GM12878 (cell line): ENCODE measurements around the gene GPRC5D. TPM values are rescaled to one million over a fixed set of nuclear protein-coding genes. Genes with fewer than 3 reads are reported as not detected.

Experiments used
- ATAC-seq: fragments of 200-7000 bp; cut with Tn5 transposase; 3 replicates; pipeline ENCODE4 v1.9.1; 2020; ENCODE audit warnings: mild to moderate bottlenecking, moderate library complexity
- BruUV-seq: library from RNA; stranded (reverse); fragments of 400-500 nt; replicated peaks from 2 replicates; lab custom pipeline; 2021; lab: Mats Ljungman, UMichigan
- CTCF ChIA-PET: fragments of 300-600 bp; sonication (Branson Sonifier 250); formaldehyde crosslinking; extraction: SDS; loops from one replicate; lab custom pipeline; 2021; ENCODE audit warnings: inconsistent platforms; lab: Yijun Ruan, JAX
- POLR2A ChIA-PET: fragments of 350-600 bp; formaldehyde crosslinking; extraction: SDS; loops from one replicate; lab custom pipeline; 2021; ENCODE audit warnings: inconsistent platforms; lab: Charles Lee
- RAD21 ChIA-PET: fragments of 300-600 bp; sonication (Branson Sonifier 250); formaldehyde crosslinking; loops from one replicate; lab custom pipeline; 2023; ENCODE audit warnings: antibody characterized with exemption; ENCODE audit not compliant: unreplicated experiment; lab: Charles Lee
- SMC1A ChIA-PET: fragments of 300-600 bp; sonication (Branson Sonifier 250); formaldehyde crosslinking; loops from one replicate; lab custom pipeline; 2023; ENCODE audit not compliant: unreplicated experiment, uncharacterized antibody; lab: Charles Lee
- DNase-seq: peaks from one replicate; pipeline ENCODE4 v3.0.0-alpha.2; 2011; ENCODE audit warnings: low read depth, low spot score
- FAIRE-seq: peaks from 3 replicates; lab custom pipeline; 2011; peaks lifted over from hg19 to GRCh38; lab: Jason Lieb, UNC
- H2AFZ ChIP-seq: 2 replicates; pipeline ENCODE4 v1.6.0; 2011; ENCODE audit warnings: low read depth, low read length, control low read depth; ENCODE audit not compliant: control insufficient read depth
- H3K27ac ChIP-seq: 2 replicates; pipeline ENCODE4 v1.5.1; 2011; ENCODE audit warnings: control low read depth; ENCODE audit not compliant: control insufficient read depth, insufficient read depth
- H3K27me3 ChIP-seq, 2 experiments: replicated peaks in 1 of 2; 2 replicates each; pipeline versions ENCODE4 v1.6.0 to v1.6.1; 2011; ENCODE audit warnings: low read length in 1 of 2; ENCODE audit not compliant: control insufficient read depth in 2 of 2, insufficient read depth in 2 of 2
- H3K36me3 ChIP-seq, 2 experiments: 2 replicates each; pipeline ENCODE4 v1.5.1; 2011; ENCODE audit warnings: low read length in 1 of 2; ENCODE audit not compliant: control insufficient read depth in 2 of 2, insufficient read depth in 2 of 2
- H3K4me1 ChIP-seq: 2 replicates; pipeline ENCODE4 v1.6.1; 2011; ENCODE audit warnings: mild to moderate bottlenecking, low read length, moderate library complexity, mixed read lengths; ENCODE audit not compliant: control insufficient read depth, insufficient read depth
- H3K4me2 ChIP-seq: 2 replicates; pipeline ENCODE4 v1.6.0; 2011; ENCODE audit warnings: control low read depth; ENCODE audit not compliant: control insufficient read depth, insufficient read depth
- H3K4me3 ChIP-seq: fragments of 200-600 bp; sonication (generic); 2 replicates; pipeline ENCODE4 v1.5.1; 2016
- H3K79me2 ChIP-seq: 2 replicates; pipeline ENCODE4 v1.6.0; 2011; ENCODE audit warnings: low read length; ENCODE audit not compliant: control insufficient read depth, insufficient read depth
- H3K9ac ChIP-seq: 2 replicates; pipeline ENCODE4 v1.8.0; 2011; ENCODE audit warnings: low read length, control low read depth, mixed read lengths; ENCODE audit not compliant: control insufficient read depth, insufficient read depth
- H3K9me3 ChIP-seq: replicated peaks from 3 replicates; pipeline ENCODE4 v1.5.1; 2011; ENCODE audit warnings: mild to moderate bottlenecking, low read length; ENCODE audit not compliant: control insufficient read depth, insufficient read depth
- H4K20me1 ChIP-seq: 2 replicates; pipeline ENCODE4 v1.6.0; 2011; ENCODE audit not compliant: control insufficient read depth, insufficient read depth
- ATF3 ChIP-seq: IDR thresholded peaks from 2 replicates; pipeline ENCODE4 v1.6.1; 2011; ENCODE audit warnings: low read depth, mild to moderate bottlenecking, low read length, moderate library complexity, borderline replicate concordance; ENCODE audit errors: extremely low read depth
- CEBPB ChIP-seq, 2 experiments: fragments of 150-350 bp in 1 of 2; IDR thresholded peaks; 2 replicates each; pipeline ENCODE4 v1.6.1; 2012 to 2014; ENCODE audit warnings: low read depth in 2 of 2, low read length in 2 of 2, borderline replicate concordance in 1 of 2, inconsistent platforms in 1 of 2
- MEF2A ChIP-seq: IDR thresholded peaks from 2 replicates; pipeline ENCODE4 v1.6.1; 2011; ENCODE audit warnings: low read depth, mild to moderate bottlenecking, low read length, moderate library complexity; ENCODE audit not compliant: insufficient read depth
- NBN ChIP-seq: fragments of 450-650 bp; IDR thresholded peaks from 2 replicates; pipeline ENCODE4 v1.6.1; 2016
- NFIC ChIP-seq: IDR thresholded peaks from 2 replicates; pipeline ENCODE4 v1.6.1; 2012; ENCODE audit warnings: low read depth, mild to moderate bottlenecking, inconsistent platforms, low read length, moderate library complexity
- PAX8 ChIP-seq: fragments of 450-650 bp; IDR thresholded peaks from 2 replicates; pipeline ENCODE4 v1.6.1; 2017; ENCODE audit warnings: mild to moderate bottlenecking, moderate library complexity
- POLR2A ChIP-seq: IDR thresholded peaks from 2 replicates; pipeline ENCODE4 v1.6.1; 2011; ENCODE audit warnings: low read depth, mild to moderate bottlenecking, low read length
- REST ChIP-seq: IDR thresholded peaks from 2 replicates; pipeline ENCODE4 v1.6.1; 2012; ENCODE audit warnings: mild to moderate bottlenecking, low read depth, low read length
- SP1 ChIP-seq: IDR thresholded peaks from one replicate; pipeline ENCODE4 v1.6.1; 2011; ENCODE audit warnings: low read depth, low read length
- SUPT20H ChIP-seq: IDR thresholded peaks from 2 replicates; pipeline ENCODE4 v1.6.1; 2011; ENCODE audit warnings: low read depth, mild to moderate bottlenecking, low read length, moderate library complexity, borderline replicate concordance; ENCODE audit not compliant: control insufficient read depth
- TCF7 ChIP-seq: IDR thresholded peaks from 2 replicates; pipeline ENCODE4 v1.6.1; 2014; ENCODE audit warnings: antibody characterized with exemption, borderline replicate concordance
- ZNF207 ChIP-seq: fragments of 450-650 bp; IDR thresholded peaks from 2 replicates; pipeline ENCODE4 v1.6.1; 2014; ENCODE audit warnings: antibody characterized with exemption, mild to moderate bottlenecking, borderline replicate concordance
- ZZZ3 ChIP-seq: IDR thresholded peaks from 2 replicates; pipeline ENCODE4 v1.6.1; 2011; ENCODE audit warnings: low read depth; ENCODE audit not compliant: control insufficient read depth, insufficient read length
- WGBS: methylation state at CpG from one replicate; pipeline ENCODE4 v1.1.6; 2016; ENCODE audit warnings: low lambda C conversion rate; ENCODE audit not compliant: insufficient replicate concordance, insufficient coverage; ENCODE audit errors: missing lambda C conversion rate; 5-methylcytosine and 5-hydroxymethylcytosine counted together
- in situ Hi-C: fragments of 300-500 bp; cut with MboI; formaldehyde crosslinking; loops from 9 replicates; pipeline ENCODE4 v1.14.3; 2018; ENCODE audit warnings: mixed read lengths
- intact Hi-C: fragments of 100-400 bp; cut with micrococcal nuclease; formaldehyde crosslinking; loops from one replicate; pipeline ENCODE4 v1.14.2; 2022; ENCODE audit not compliant: unreplicated experiment
- polyA plus RNA-seq, 11 experiments: library from polyadenylated mRNA; depleted of rRNA in 4 of 11; unstranded in 6 of 11; stranded (reverse) in 5 of 11; fragments of >200 nt; fragmentation: Nextera tagmentation in 4 of 11; fragmentation: Illumina TruSeq in 1 of 11; extraction: Ambion mirVana in 4 of 11; extraction: Trizol in 1 of 11; gene quantifications; 1 replicate in 1 of 11; 2 replicates in 10 of 11; pipeline versions ENCODE4 v1.2.1 to v1.2.3, GENCODE V29; 2011 to 2016; ENCODE audit warnings: inconsistent platforms in 2 of 11, missing spikeins in 2 of 11, low read depth in 1 of 11
- total RNA-seq, 4 experiments: library from RNA; depleted of rRNA in 3 of 4; stranded (reverse); fragments of >200 nt in 3 of 4; fragmentation: Illumina TruSeq in 1 of 4; extraction: Trizol in 1 of 4; gene quantifications; 2 replicates each; pipeline versions ENCODE4 v1.2.1 to v1.2.3, GENCODE V29; 2013 to 2021

Gene GPRC5D
- total and polyA plus RNA-seq, 10 of the 15 experiments (the other 5 are each of a cell fraction or from before 2014, with no cell fraction given) = 0.18 to 0.90 (median 0.37) TPM; not detected in 3

- Histone ChIP-seq H3K27me3 (peaks cover 12 to 15% of the 10 kb centered on the region in 2 experiments), H3K9me3 (no peaks in the 10 kb centered on the region; the same call in 2 of the 3 replicates), H3K4me2 (peak overlapping the region; percentile 71), H3K36me3 (no peaks in the 10 kb centered on the region), H3K4me1 (peaks cover 8% of the 10 kb centered on the region), H3K79me2 (no peaks in the 10 kb centered on the region), H2AFZ (peak overlapping the region; percentile 59), H4K20me1 (no peaks in the 10 kb centered on the region; the same call in 1 of the 2 replicates), H3K4me3 (peak overlapping the region; percentile 54; the same call in 1 of the 2 replicates), H3K27ac (no peak overlapping the region), H3K9ac (no peak overlapping the region)
- ChIA-PET CTCF (no interaction called here), POLR2A (no interaction called here), RAD21 (no interaction called here), SMC1A (interaction anchor here (0.7 kb wide), 1 partner anchor 212 kb away, joined by 3 read pairs; no protein-coding TSS in a partner anchor)
- FAIRE-seq (no peak), ATAC-seq (no peak), DNase-seq (no peak)
- TF ChIP-seq NBN = no peak
- TF ChIP-seq SUPT20H = no peak
- TF ChIP-seq PAX8 = no peak
- TF ChIP-seq SP1 = no peak
- BruUV-seq = no TSS peak
- in situ Hi-C loops = no loop called here
- 84% methylated on average over 22 of the region's 22 CpGs for WGBS
- intact Hi-C loops = no loop called here
These were observed 47.4 kb upstream of the GPRC5D start for GRCh38 chr12:12999271-12999958.

GRCh38 chr12:12998248-12998647 is 46.3 kb upstream of the GPRC5D start:
- BruUV-seq = no TSS peak
- in situ Hi-C loops = no loop called here
- TF ChIP-seq ZNF207 (no peak), TCF7 (no peak), MEF2A (no peak), CEBPB (IDR thresholded peaks at IDR 0.05; ENCODE audit: borderline replicate concordance in 1 of 2, low read depth in 2 of 2, low read length in 2 of 2) (no peak), ATF3 (no peak), NFIC (no peak), SP1 (no peak), REST (no peak), ZZZ3 (no peak), POLR2A (no peak)
- TF ChIP-seq, all 136 proteins: peak for 0
- Histone ChIP-seq H2AFZ (no peak overlapping the region), H3K9me3 (no peaks in the 10 kb centered on the region; the same call in 2 of the 3 replicates), H3K9ac (no peak overlapping the region), H3K4me1 (peaks cover 8% of the 10 kb centered on the region), H3K27me3 (peaks cover 12 to 15% of the 10 kb centered on the region in 2 experiments), H3K27ac (no peak overlapping the region), H4K20me1 (no peaks in the 10 kb centered on the region; the same call in 1 of the 2 replicates), H3K4me3 (no peak overlapping the region), H3K4me2 (no peak overlapping the region), H3K79me2 (no peaks in the 10 kb centered on the region), H3K36me3 (no peaks in the 10 kb centered on the region)
- SMC1A ChIA-PET = no interaction called here
- FAIRE-seq (no peak), ATAC-seq (no peak), DNase-seq (no peak)
- POLR2A ChIA-PET = no interaction called here
- RAD21 ChIA-PET = no interaction called here
- CTCF ChIA-PET = interaction anchor here (1.6 kb wide), 1 partner anchor 14 kb away, joined by 3 read pairs; no protein-coding TSS in a partner anchor
- intact Hi-C loops = no loop called here
- WGBS = 63% methylated on average over 4 of the region's 4 CpGs
